Measurements from ENCODE around the gene APOA5.

The APOA5 gene

DNA sequence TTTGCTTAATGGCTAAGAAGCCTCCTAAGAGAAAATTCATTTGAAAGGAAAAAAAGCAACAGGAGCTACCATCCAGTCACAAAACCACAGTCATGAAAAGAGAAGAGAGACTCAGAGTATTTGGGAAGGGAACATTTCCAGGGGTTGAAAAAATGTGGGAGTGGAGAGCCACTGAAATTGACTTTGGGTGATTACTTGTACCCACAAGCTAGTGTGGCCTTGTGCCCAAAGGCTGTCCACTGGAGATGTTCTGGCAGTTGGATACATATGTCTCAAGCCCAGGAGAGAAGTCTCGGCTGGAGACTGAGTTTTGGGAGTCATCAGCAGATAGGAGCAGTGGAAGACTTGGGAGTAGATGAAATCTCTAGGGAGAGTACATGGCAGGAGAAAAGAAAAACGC lies 3.2 kb upstream of the APOA5 start:
- no peak for DNase-seq

DNA sequence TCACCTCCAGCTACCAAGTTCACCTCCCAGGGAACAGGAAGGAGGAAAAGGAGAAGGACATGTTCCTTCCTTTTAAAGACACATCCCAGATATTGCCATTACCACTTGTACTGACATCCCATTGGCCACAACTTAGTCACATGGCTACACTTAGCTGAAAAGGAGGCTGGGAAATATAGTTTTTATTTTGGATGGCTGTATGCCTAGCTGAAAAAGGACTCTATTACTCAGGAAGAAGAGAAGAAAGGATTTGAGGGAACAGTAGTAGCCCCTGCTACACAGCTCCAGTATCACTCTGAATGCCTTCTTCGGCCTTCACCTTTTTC lies 2.1 kb upstream of the APOA5 start:
- peak in 1 of 2 experiments; percentile 25 for DNase-seq

DNA sequence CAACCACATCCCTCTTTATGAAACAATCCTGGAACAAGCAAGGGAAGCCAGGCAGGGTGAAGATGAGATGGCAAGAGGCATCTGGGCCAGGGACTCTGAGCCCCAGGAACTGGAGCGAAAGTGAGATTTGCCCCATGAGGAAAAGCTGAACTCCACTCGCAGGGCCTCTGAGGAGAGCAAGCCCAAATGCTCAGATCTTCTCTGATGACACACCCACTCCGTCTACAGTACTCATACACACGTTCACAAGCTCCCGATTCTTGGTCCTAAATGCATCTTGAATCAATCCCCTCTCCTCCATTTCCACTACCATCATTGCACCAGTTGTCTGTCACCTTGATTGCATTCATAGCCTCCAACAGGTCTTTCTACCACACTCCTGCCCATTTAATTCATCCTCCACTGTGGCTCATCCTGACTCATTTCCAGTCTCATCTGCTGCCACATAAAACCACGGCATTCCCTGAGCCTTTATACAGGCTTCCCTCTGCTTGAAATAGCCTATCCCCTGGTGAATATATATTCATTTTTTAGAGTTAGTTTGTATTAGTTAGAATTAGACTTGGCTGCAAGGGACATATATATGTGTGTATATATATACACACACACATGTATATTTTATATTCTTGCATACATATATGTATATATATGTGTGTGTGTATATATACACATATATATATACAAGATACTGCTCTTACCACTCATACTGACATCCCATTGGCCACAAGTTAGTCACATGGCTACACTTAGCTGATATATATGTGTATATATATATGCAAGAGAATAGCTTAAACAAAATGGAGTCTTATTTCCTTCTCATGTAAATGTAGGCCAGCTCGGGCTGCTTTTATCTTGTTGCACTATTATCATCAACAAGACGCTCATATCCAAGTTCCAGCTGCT lies 1.4 kb upstream of the APOA5 start:
- DNase-seq = peak in 1 of 2 experiments; percentile 14

DNA sequence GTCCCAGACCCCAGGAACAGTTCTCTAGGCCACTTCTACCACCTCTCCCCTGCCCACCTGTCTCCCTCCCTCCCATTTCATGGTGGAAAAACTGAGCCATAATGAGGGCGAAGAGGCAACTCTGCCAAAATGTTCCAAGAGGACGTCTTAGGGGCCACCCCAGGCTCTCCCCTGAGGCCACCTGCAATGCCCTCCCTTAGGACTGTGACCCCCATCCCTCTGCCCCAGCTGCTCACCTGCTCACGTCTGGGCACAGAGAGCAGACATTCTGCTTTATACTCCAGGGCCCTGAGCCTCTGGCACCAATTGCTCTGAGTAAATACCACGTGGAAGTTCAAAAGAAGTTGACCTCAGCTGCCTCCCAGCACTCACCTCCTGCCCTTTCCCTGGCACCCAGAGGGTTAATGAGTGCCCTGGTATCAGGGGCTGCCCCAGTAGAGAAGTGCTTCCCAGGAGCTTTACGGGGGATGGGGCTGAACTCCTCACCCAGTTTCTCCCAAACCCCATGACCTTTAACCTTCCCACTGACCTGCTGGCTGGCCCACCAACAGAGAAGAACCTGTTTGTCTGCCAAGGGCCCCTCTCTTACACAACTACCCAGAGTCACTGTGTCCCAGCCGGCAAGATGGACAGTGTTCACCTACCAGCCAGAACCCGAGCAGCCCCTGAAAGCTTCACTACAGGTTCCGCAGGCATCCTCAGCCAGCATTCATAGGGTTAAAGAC lies 627 bp upstream of the APOA5 start:
- no peak for DNase-seq

DNA sequence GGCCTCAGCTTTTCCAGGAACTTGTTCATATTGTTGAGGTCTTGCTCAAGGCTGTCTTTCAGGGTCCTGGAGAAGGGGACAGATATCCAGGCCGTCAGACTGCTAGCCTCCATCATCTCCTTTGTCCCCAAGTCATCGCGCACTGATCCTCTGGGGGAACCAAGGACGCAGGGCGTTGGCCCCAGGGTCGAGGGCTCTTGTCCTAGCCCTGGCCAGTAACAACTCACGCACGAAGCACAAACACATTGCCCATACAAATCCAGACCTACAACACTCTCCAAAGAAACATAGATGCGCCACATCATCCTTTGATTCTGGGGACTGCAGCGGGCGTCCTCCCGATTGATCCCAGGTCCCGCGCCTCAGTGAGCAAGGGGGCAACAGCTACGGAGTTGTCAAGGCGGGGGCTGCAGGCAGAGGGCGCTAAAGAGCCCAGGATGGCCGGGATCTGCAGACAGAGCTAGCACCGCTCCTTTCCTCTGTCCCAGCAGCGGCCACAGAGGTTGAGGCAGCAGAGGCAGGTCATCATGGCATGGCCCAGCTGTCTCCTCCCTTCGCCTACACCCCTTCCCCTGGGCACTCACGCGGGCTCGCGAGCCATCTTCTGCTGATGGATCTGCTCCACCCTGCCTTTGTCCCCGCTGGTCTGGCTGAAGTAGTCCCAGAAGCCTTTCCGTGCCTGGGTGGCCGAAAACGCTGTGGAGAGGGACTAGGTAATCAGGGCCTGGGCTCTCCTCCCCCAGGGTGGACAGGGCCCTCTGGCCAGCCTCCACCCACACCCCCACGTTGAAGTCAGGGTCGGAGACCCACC lies 472 bp downstream of the APOA5 start:
- peak in 1 of 2 experiments; percentile 4 for DNase-seq

DNA sequence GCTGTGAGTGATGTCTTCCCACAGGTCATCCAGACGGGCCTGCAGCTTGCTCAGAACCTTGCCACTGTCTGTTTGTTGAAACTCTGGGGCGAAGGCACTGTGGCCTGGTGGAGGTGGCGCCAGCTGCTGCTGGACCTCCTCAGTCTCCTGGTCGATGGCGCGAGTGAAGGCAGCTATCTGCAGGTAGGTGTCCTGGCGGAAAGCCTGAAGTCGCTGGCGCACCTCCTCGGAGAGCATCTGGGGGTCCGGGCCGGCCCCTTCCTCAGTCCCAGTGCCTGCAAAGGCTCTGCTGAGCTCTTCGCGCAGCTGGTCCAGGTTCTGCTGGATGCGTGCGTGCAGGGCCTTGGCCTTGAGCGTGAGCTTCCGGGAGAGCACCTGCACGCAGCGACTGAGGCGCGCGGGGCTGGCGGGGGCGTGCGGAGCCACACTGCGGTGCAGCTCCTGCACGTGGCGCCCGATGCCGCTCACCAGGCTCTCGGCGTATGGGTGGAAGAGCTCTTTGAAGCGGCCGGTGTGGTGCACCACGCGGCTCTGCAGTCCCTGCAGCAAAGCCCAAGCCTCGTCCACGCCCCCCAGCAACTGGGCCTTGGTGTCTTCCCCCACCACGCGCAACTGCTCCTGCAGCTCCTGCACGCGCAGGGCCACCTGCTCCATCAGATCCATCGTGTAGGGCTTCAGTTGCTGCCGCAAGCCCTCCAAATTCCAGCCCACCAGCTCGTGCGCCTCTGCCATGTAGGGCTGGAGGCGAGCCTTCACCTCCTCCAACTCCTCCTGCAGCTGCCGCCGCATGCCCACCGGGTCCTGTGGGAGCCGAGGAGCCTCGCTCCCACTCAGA lies 1.3 kb downstream of the APOA5 start:
- DNase-seq = no peak

DNA sequence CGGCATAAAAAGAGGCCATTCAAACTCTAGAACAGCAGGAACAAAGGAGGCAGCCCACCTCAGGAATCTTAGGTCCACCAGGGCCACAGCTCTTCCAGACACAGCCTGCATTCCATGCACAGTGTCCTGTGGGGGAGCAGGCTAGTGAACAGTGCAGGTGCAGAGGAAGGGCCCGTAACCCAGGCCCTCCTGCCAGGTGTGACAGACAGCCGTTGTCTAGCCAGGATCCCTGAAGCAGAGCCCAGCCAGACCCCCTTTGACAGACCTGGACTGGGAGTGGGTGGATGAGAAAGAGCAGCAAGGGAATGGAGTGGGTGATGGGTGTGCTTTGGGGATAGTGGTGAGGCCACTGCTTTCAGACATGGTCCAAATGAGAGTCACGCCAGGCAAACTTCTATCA lies 2.7 kb downstream of the APOA5 start:
- DNase-seq = no peak

DNA sequence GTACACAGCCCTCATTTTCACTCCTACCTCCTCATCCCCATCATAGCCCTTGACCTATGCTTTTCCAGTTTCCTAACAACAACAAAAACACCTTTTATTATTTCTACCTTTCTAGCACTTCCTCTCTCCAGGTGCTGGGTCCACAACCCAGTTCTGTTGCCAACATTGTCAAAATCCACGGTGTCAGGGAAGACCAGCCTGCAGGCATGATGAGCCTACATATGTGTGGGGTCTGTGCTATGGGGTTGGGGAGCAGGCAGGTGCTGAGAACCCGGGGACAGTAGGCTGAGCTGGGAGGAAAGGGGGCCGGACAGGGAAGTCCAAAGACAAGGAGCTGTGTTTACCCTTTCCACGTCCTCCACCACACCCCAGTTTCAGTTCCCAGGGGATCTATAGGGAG lies 3.1 kb downstream of the APOA5 start:
- no peak for DNase-seq

DNA sequence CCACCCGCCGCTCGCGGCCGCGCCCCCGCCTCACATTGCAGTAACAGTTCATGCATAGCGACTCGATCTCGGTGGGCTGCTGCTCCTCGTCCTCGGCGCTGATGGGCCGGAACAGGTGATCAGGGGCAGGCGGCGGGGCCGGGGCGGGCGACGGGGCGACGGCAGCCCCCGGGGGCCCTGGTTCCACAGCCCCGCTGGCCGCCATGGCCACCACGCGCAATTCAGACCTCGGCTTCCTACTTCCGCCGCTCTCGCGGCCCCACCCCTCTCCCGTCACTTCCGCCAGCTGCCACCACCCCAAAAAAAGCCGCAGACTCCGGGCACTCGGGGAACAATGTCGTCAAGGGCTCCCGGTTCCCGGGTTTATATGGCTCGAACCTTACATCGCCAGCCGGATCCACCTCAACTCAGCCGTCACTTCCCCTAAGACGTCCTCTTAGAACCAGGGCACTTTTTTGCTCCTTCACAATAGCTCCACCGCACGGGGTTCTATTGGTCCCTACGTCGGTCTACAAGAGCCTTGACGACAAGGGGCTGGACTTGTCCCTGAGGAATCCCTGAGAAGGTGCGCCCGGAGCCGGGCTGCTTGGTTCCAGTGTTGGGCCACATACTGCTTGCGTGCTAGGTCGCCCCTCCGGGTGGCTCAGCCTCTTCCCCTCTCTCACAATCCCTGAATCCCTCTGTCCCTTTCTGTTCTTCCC lies 3.7 kb downstream of the APOA5 start, which contains the start of gene ZPR1:
Gene ZPR1, minus strand, starts transcription at position 238 of the 701 bp plus-strand sequence. Its CDS starts 33 bp downstream, at position 205.
- DNase-seq = peak; percentile 13 to 68

DNA sequence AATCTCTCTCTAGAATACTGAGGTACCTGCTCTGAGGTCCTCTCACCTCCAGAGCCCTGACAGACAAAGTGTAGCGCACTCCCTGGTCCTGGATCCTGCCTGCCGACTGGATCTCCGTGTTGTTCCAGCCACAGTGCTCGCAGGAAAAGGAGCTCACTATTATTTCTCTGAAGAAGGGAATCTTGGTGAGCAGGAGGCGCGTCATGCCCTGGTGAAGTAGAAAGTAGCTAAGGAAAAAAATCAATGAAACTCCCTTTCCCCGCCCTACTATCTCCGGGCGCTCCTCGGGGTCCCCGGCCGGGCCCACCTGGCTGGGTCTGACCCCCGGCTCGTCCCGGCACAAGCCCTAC lies 4.3 kb downstream of the APOA5 start:
- no peak for DNase-seq

DNA sequence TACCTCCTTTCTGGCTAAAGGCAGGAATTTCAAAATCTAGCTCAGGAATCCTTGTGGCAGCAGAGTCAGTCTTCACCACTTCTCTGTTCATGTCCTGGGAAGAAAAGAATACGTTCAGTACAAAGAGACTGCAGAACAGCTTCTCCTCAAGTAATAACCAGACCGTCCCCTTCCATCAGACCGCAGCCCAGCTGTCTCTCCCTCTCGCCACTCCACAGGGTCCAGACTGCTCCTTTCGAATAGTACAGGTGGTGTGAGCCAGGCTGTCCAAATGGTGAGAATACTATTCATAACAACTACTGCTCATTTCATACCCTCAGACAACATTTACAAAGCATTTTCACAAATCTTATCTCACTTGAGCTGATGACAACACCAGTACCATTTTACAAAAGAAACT lies 4.7 kb downstream of the APOA5 start:
- DNase-seq = no peak

DNA sequence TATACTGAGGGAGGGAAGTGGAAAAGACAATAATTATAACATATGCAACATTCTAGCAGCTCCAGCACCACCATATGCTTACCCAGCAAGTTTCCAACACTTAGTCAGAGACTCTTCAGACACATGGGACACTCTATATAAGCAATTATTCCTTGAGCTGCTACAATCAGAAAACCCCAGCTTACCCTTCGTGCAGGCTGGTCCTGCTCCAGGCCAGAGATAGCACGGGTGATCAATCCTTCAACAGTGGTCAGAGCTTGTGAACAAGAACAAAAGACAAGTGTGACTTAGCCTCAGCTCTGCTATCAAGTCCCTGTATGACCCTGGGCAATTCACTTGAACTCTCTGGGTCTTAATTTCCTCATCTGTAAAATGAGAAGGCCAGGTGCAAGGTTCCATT lies 5.4 kb downstream of the APOA5 start:
- DNase-seq = no peak

DNA sequence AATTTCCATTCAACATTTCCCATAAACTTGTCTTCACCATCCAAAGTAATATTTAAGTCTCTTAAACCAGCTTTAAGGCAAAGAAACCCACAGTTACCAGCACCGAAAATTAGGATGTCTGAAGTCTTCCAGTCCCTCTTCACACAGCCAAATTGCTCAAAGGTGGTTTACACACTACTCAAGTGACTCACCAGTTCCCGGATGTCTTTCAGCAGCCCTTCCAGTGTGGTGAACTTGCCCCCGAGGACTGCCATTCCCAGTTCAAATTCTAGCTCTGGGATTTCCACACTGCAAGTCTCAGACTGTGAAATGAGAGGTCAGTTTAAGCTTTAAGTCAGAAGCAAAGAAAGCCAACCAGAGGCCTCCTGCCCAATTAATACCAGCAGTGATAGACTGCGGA lies 9.0 kb downstream of the APOA5 start:
- no peak for DNase-seq

DNA sequence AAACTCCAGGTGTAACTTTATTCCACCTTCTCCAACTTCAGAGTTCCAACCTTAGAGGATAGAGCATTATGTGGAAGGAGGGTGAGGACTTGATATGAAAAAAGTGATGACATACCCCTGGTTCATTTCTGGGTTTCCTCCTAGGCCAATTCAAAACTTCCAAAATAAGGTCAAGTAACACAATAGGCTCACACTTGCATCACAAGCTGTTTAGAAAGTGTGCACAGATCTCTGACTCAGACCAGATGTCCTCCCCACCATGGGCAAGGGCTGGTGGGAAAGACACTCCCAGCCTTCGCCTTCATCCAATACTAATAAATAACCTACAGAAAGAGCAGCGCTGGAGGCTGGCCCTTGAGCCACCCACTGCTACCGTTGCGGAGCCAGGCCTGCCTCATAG lies 13.1 kb downstream of the APOA5 start:
- no peak for DNase-seq

DNA sequence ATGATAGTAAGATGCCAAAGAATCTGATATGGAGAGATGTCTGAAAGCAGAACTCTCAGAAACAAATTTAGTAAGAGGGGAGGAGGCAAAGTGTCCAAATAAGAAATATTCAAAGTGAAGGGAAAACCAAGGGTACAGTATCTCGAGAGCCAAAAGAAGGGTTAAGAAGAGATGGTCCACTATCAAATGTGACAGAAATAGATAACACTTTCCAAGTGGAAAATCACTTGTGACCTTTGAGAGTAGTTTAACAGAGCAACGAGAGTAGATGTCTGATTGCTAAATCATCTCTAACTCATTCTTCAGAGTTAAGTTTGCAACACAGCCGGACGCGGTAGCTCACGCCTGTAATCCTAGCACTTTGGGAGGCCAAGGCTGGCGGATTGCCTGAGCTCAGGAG lies 14.6 kb downstream of the APOA5 start:
- no peak for DNase-seq

DNA sequence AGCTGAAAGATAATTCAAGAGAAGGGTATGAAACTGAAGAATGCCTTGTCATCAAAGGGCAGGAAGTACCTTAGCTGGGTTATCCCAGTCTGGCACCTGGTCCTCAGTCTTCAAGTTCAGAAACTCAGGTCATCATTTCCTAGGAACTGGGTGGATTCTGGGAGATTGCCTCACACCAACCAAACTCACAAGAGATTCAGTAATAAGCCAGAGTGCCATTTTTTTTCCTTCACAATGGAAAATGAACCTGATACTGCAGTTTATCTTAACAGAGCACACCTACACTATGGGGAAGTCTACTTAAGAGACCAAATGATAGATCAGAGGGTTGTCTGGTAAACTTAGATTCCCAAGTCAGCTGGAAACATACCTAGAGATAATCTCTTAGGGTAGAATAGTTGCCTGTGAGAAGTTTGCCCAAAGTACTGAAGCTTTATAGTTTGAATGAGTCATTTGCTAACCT lies 15.1 kb downstream of the APOA5 start:
- DNase-seq = no peak

DNA sequence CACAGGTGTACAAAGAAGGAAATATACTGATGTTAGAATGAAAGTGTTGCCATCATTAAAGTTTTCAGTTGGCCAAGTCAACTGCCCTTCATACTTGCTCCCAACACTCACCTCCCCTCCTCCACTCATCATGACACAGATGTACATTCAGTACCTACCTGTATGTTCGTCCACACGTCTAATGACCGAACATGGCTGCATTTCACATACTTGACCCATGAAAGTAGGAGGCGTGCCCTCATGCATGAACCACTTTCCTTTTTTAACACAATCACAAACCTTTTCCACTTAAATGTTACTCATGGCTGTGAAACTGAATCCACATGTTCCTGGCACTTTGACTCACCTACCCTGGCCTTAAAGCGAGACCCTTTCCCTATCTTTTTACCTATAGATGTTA lies 15.7 kb downstream of the APOA5 start:
- no peak for DNase-seq

DNA sequence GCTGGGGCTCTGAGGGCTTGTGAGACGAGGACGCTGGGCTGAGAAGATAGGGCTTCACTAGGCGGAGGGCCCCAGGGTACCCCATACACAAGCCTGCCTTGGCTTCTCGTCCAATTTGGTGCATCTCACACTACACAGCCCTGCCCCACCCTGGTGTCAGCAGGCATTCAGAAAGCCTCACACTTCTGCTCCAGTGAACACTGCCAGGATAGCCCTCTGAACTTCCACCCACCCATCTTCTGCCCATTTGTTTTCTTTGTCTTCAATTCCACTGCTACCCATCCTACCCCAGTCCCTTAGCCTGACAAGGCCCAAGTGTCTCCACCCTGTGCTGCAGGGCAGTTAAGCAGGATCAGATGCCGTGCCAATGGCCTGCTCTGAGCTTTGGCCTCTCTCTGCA lies 17.0 kb downstream of the APOA5 start:
- no peak for DNase-seq

DNA sequence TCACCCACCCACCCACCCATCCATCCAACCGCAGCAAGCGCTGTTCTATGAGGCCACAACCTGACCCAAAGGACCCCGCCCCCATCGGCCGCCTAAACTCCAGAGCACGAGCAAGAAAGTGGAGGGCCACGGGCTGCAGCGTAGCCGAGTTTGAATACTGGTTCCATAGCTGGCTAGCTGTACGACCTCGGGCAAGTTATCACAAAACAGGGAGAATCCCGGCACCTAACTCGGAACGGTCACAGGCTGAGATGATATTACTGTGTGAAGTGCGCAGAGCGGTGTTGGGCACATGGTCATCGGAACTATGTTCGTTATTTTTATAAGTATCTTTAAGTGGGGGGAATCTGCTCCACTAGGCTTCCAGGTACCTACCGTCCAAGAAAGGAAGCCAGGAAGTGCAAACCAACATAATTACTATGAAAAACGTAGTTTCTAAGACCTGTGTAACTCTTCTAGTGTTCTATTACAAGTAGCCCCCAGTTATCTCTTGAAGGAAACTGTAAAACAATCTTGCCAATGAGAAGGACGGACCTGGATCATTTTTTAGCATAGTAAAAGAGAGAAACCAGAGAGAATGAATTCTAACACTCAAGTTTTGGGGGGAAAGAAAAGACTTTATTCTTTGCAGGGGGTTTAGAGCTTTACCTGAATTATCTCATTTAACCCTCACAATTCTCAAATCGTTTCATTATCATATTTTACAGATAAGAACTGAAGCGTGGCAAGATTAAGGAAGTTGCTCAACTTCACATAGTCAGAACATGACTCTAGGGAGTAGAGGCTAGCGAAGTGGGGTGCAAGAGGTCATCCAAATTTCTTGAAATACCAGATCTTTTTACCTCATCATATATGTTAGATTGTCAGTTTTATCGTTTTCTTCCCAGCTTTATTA lies 18.2 kb downstream of the APOA5 start:
- peak in 1 of 2 experiments; percentile 52 for DNase-seq

DNA sequence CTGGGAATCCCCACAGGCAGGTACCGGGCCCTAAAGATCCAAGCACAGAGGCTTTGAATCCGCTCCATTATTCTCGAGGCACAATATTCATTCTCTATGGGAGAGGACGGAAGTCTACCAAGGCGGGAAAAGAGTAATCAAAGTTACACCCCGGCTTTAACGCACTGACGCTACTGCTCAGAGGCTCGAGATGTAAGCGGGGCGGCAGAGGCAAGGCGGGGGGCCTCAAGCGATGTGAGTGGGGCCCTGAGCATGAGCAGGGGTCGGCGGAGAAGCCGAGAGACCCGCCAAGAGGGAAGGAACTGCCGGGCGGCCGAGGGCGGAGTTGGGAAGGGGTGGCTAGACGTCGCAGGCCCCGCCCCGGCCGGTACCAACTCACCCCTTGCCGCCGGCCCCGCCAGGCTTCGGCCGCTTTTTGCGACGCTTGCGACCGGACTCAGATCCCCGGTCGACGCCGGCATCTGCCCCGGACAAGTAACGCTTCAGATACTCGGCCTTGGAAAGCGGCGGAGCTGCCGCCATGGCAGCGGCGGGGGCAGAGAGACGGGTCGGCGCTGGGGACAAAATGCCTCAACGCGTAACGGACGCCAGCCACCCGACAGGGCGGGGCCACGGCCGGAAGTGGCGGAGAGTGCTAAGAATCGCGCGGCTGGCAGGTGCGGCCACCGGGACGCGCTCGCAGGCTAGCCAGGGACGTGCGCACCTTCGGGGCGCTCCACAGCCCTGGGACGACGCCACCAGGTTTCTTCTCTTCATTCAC lies 19.1 kb downstream of the APOA5 start, which contains the start of gene BUD13:
Gene BUD13, minus strand, starts transcription at position 545 of the 760 bp plus-strand sequence. Its CDS starts 23 bp downstream, at position 522.
- DNase-seq = peak; percentile 34 to 59
